Middle frontal gyrus (tissue), 1 donor: ENCODE data around the gene CDK9.

Source experiments
- DNase-seq: peaks from one replicate; pipeline ENCODE4 v3.0.0-alpha.2; 2015; ENCODE audit warnings: low spot score; ENCODE audit errors: extremely low spot score

The CDK9 gene

DNA sequence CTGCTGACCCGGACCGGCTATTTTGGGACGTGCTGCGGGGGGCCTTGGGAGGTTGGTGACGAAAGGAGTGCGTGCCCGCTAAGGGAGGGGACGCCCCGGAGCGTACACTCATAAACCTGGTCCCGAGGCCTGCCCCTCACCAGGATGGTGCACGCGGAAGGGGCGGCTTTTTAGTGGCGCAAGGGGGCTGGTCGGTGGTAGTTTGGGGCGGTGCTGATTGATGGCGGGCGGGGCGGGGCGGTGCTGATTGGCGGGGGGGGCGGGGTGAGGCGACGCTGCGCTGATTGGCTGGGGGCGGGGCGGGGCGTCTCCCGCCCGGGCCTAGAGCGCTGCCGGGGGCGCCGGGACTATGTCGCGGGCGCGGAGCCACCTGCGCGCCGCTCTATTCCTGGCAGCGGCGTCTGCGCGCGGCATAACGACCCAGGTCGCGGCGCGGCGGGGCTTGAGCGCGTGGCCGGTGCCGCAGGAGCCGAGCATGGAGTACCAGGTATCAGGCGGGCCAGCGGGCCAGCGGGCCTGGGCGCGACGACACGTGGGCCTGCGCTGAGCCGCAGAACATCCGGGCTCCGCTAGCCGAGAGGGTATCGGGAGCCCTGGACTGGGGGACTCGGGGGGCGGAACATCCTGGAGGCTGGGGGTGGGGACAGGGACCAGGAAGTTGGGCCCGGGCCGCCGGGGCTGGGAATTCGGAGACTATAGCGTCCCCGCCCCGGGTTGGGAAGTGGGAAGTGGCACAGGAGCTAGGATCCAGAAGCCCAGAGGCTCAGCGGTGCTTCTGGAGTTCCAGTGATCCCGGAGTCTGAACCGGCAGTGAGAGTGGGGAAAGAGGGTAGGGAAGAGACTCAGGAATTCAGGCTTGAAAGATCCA lies 17.0 kb downstream of the CDK9 start, which contains the start of gene FPGS:
Gene FPGS, plus strand, starts transcription at position 307 of the 868 bp plus-strand sequence. Its CDS starts 43 bp downstream, at position 350.
- DNase-seq: peak; percentile 66

DNA sequence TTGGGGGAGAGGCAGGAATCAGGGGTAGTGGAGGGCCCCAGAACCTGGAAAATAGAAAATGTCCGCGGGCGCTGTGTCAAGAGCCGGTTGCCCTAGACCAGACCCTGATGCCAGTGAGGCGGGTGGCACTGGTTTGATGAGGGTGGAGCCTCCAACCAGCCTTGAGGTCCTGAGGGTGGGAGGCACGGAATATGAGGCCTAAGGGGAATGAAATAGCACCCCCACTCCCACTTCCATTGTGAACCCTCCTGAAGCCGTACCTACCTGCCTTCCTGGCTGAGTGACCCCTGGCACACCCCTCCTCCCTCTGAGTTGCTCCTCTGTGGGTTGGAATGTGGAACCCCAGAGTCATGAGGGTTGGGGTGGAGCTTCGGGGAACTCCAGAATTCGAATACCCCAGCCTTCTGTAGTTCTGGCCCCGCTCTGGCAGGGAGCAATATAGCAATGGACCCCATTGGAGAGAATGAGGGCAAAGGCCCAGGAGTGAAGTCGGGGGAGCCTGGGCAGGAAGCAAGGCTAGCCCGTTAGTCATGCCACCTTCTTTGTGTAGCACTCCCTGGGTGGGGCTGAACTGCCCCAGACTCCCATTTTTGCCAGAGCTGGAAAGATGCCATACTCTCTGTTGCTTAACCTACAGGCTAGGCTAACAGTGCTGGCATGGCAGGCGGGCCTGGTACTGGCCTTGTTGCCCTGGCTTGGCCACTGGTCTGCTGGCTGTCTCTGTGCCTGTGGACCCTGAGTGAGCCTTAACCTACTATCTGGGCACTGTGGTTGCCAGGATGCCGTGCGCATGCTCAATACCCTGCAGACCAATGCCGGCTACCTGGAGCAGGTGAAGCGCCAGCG lies 17.9 kb downstream of the CDK9 start:
- DNase-seq: no peak

DNA sequence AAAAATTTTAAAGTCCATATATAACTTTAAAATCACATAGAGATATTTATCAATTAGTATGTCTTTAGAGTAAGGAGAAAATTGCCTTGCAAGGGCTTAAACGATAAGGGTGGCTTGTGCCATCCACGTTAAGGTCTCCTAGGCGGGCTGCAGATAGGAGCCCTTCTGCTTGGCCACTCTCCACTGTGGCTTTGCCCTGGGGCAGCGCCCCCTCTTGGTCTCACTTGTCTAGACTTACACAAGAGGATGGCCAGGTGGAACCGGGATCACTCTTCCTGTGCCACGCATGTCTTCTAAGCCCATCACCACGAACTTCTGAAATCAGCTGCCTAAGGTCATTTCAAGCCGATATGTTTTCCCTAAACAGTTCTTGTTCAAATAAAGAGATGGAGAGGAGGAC lies 19.8 kb downstream of the CDK9 start:
- no peak for DNase-seq

GRCh38 chr9:127806871-127807270 lies 21.0 kb downstream of the CDK9 start:
- DNase-seq: no peak

- no peak for DNase-seq
Measured at GRCh38 chr9:127808347-127809001, 22.6 kb downstream of the CDK9 start.

- DNase-seq: no peak
Measured at GRCh38 chr9:127809002-127809539, 23.2 kb downstream of the CDK9 start.

- DNase-seq: no peak
Measured at GRCh38 chr9:127809540-127810377, 23.9 kb downstream of the CDK9 start.

GRCh38 chr9:127810378-127811187 lies 24.7 kb downstream of the CDK9 start:
- no peak for DNase-seq

- DNase-seq: no peak
Measured at GRCh38 chr9:127812011-127812410, 26.2 kb downstream of the CDK9 start.

DNA sequence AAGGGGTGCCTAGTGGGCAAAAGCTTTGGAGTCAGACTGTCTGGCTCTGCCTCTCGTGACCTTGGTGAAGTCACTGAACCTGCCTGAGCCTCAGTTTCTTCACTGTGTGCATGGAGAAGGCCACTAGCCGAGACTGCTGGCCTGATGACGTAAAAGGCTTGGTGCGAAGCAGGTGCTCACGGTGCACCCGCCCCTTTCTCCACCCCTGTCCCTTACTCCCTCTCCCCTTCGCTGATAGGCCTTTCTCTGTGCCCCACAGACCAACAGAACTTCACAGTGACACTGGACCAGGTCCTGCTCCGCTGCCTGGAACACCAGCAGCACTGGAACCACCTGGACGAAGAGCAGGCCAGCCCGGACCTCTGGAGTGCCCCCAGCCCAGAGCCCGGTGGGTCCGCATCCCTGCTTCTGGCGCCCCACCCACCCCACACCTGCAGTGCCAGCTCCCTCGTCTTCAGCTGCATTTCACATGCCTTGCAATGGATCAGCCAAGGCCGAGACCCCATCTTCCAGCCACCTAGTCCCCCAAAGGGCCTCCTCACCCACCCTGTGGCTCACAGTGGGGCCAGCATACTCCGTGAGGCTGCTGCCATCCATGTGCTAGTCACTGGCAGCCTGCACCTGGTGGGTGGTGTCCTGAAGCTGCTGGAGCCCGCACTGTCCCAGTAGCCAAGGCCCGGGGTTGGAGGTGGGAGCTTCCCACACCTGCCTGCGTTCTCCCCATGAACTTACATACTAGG lies 27.3 kb downstream of the CDK9 start:
- no peak for DNase-seq

- DNase-seq: no peak
Measured at GRCh38 chr9:127813686-127814226, 27.9 kb downstream of the CDK9 start.

GRCh38 chr9:127814619-127815511 lies 29.0 kb downstream of the CDK9 start:
- DNase-seq: no peak

DNA sequence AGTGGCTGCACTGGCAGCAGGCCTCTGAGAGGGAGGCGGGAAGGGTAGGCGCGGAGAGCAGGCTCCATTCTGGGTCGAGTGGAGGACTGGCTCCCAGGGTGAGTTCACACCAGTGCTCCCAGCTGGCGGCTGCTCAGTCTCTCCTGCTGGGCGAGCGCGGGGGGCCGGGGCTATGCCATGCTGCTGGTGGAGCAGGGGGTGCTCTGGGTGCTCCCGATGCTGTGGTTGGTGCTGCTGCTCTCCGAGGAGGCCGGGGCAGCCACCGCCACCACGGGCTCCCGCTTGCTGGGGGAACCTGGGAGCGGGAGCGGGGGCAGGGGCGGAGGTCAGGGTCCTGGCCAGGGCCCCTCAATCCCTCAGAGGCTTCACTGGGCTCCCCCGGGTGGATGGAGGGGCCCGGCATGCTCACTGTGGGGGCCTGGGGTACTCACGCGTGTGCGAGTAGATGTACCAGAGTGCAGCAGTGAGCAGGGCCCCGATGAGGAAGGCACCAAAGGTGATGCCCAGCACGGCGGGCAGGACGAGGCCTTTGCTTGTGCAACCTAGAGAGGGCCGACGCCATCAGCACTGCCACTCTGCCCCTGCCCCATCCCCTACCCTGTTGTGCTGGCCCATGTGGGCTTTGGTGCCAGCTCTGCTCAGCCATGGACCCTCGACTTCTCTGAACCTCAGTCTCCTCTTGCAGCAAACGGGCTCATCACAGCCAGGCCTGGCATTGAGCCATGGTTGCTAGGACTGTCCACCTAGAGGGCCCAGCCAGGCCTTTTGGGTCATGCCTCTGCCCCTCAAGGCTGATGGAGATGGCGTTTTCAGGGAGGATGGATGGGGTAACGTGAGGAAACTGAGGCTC lies 29.9 kb downstream of the CDK9 start:
- DNase-seq: no peak

- no peak for DNase-seq
Measured at GRCh38 chr9:127816362-127816725, 30.5 kb downstream of the CDK9 start.

GRCh38 chr9:127816728-127817127 lies 30.9 kb downstream of the CDK9 start:
- no peak for DNase-seq

GRCh38 chr9:127817881-127818434 lies 32.1 kb downstream of the CDK9 start:
- no peak for DNase-seq

DNA sequence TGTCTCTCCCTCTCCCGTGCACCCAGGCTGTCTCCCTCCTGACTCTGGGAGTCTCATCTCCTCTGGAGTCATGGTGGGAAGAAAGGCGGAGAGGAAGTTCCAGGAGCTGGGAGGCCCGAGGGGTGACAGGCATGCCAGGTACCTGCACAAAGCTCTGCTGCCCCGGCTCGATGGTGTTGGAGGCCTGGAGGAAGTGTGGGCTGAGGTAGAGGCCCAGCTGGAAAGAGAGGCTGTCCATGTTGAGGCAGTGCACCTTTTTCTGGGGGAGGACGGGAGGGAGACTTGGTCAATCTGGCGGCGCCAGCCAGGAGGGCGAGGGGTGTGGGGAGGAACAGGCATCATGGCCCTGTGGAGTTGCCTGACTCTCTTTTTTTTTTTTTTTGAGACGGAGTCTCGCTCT lies 32.7 kb downstream of the CDK9 start:
- DNase-seq: no peak
